Trophoblast cell (in vitro differentiated cells and primary cell): ENCODE data around the gene LVRN.
A peak's percentile ranks its signal among the peaks of the same experiment; 100 is the strongest.

Experiments
- DNase-seq, 2 donors: peaks; one replicate each; pipeline ENCODE4 v3.0.0-alpha.2; 2016
- H2AFZ ChIP-seq: 2 replicates; pipeline ENCODE4 v1.6.1; 2013; ENCODE audit warnings: low read length, moderate library complexity, mild to moderate bottlenecking; ENCODE audit not compliant: insufficient read depth, poor library complexity
- H2AK5ac ChIP-seq: 2 replicates; pipeline ENCODE4 v1.6.1; 2013; ENCODE audit warnings: mild to moderate bottlenecking, low read length
- H2BK120ac ChIP-seq: 2 replicates; pipeline ENCODE4 v1.6.1; 2013; ENCODE audit warnings: low read length, mild to moderate bottlenecking, moderate library complexity; ENCODE audit not compliant: insufficient read depth, poor library complexity
- H2BK12ac ChIP-seq: 2 replicates; pipeline ENCODE4 v1.6.1; 2013; ENCODE audit warnings: mild to moderate bottlenecking, low read length, moderate library complexity
- H2BK5ac ChIP-seq: 2 replicates; pipeline ENCODE4 v1.6.1; 2013; ENCODE audit warnings: low read length, low read depth, moderate library complexity, mild to moderate bottlenecking; ENCODE audit not compliant: poor library complexity
- H3K14ac ChIP-seq: 2 replicates; pipeline ENCODE4 v1.6.1; 2013; ENCODE audit warnings: mild to moderate bottlenecking, low read length
- H3K18ac ChIP-seq: 2 replicates; pipeline ENCODE4 v1.6.1; 2013; ENCODE audit warnings: mild to moderate bottlenecking, low read length
- H3K23ac ChIP-seq: 2 replicates; pipeline ENCODE4 v1.6.1; 2013; ENCODE audit warnings: low read length
- H3K27ac ChIP-seq: 2 replicates; pipeline ENCODE4 v1.5.1; 2013; ENCODE audit warnings: low read depth, mild to moderate bottlenecking, inconsistent platforms, low read length, moderate library complexity
- H3K27me3 ChIP-seq: 2 replicates; pipeline ENCODE4 v1.6.1; 2013; ENCODE audit warnings: inconsistent platforms, mild to moderate bottlenecking, low read length, moderate library complexity; ENCODE audit not compliant: insufficient read depth
- H3K36me3 ChIP-seq, 2 experiments: 1 replicate in 1 of 2; 2 replicates in 1 of 2; pipeline ENCODE4 v1.6.1; 2013; ENCODE audit warnings: low read length in 2 of 2, mild to moderate bottlenecking in 2 of 2, moderate library complexity in 1 of 2; ENCODE audit not compliant: insufficient read depth in 2 of 2, control insufficient read depth in 1 of 2
- H3K4ac ChIP-seq: 2 replicates; pipeline ENCODE4 v1.6.1; 2013; ENCODE audit warnings: low read depth, mild to moderate bottlenecking, low read length, moderate library complexity
- H3K4me1 ChIP-seq, 2 experiments: 1 replicate in 1 of 2; 2 replicates in 1 of 2; pipeline ENCODE4 v1.6.1; 2013; ENCODE audit warnings: low read length in 2 of 2, mild to moderate bottlenecking in 2 of 2, moderate library complexity in 1 of 2; ENCODE audit not compliant: insufficient read depth in 2 of 2, control insufficient read depth in 1 of 2
- H3K4me2 ChIP-seq: 2 replicates; pipeline ENCODE4 v1.6.1; 2013; ENCODE audit warnings: inconsistent platforms, mild to moderate bottlenecking, low read length, moderate library complexity
- H3K4me3 ChIP-seq: 2 replicates; pipeline ENCODE4 v1.5.1; 2013; ENCODE audit warnings: mild to moderate bottlenecking, low read depth, low read length, inconsistent platforms
- H3K79me1 ChIP-seq: one replicate; pipeline ENCODE4 v1.6.1; 2013; ENCODE audit warnings: low read length
- H3K79me2 ChIP-seq: 2 replicates; pipeline ENCODE4 v1.6.1; 2013; ENCODE audit warnings: low read length, mild to moderate bottlenecking; ENCODE audit not compliant: control insufficient read depth, insufficient read depth, poor library complexity
- H3K9ac ChIP-seq: 2 replicates; pipeline ENCODE4 v1.6.1; 2013; ENCODE audit warnings: mild to moderate bottlenecking, low read length
- H3K9me3 ChIP-seq: 2 replicates; pipeline ENCODE4 v1.6.1; 2013; ENCODE audit warnings: low read depth, mild to moderate bottlenecking, control low read depth, inconsistent platforms, low read length; ENCODE audit not compliant: insufficient read depth
- H4K12ac ChIP-seq: 2 replicates; pipeline ENCODE4 v1.6.1; 2013; ENCODE audit warnings: low read depth, mild to moderate bottlenecking, low read length, moderate library complexity
- H4K8ac ChIP-seq: 2 replicates; pipeline ENCODE4 v1.6.1; 2013; ENCODE audit warnings: low read depth, mild to moderate bottlenecking, low read length, moderate library complexity
- H4K91ac ChIP-seq: one replicate; pipeline ENCODE4 v1.6.1; 2013; ENCODE audit warnings: low read depth, mild to moderate bottlenecking, low read length, moderate library complexity
- WGBS: extraction: QIAGEN DNeasy Blood & Tissue Kit; methylation state at CpG from one replicate; pipeline ENCODE4 v1.1.7; 2013; ENCODE audit warnings: missing lambda C conversion rate; ENCODE audit not compliant: insufficient read length, insufficient coverage; ENCODE audit errors: extremely low coverage; 5-methylcytosine and 5-hydroxymethylcytosine counted together

LVRN gene

GRCh38 chr5:116058346-116058936 is 96.2 kb downstream of the LVRN start:
- H3K18ac ChIP-seq = no peak overlapping the region
- WGBS = no CpG with 5 or more reads among the region's 13 CpGs
- H2BK5ac ChIP-seq = no peak overlapping the region
- H3K4me1 ChIP-seq = no peaks in the 10 kb centered on the region
- no peak overlapping the region for H4K91ac ChIP-seq
- H3K27ac ChIP-seq = no peak overlapping the region
- H2AFZ ChIP-seq = no peak overlapping the region
- no peak overlapping the region for H2BK120ac ChIP-seq
- H3K9ac ChIP-seq = no peak overlapping the region
- H3K23ac ChIP-seq = no peak overlapping the region
- DNase-seq = no peak
- no peaks in the 10 kb centered on the region for H3K9me3 ChIP-seq
- H3K4ac ChIP-seq = no peak overlapping the region
- no peaks in the 10 kb centered on the region for H3K36me3 ChIP-seq
- no peak overlapping the region for H4K8ac ChIP-seq
- H3K79me2 ChIP-seq = no peaks in the 10 kb centered on the region
- H2BK12ac ChIP-seq = no peak overlapping the region
- H3K4me3 ChIP-seq = no peak overlapping the region
- H2AK5ac ChIP-seq = no peak overlapping the region
- H3K27me3 ChIP-seq = no peaks in the 10 kb centered on the region
- H4K12ac ChIP-seq = no peak overlapping the region
- H3K79me1 ChIP-seq = no peaks in the 10 kb centered on the region
- no peak overlapping the region for H3K4me2 ChIP-seq
- no peak overlapping the region for H3K14ac ChIP-seq

DNA sequence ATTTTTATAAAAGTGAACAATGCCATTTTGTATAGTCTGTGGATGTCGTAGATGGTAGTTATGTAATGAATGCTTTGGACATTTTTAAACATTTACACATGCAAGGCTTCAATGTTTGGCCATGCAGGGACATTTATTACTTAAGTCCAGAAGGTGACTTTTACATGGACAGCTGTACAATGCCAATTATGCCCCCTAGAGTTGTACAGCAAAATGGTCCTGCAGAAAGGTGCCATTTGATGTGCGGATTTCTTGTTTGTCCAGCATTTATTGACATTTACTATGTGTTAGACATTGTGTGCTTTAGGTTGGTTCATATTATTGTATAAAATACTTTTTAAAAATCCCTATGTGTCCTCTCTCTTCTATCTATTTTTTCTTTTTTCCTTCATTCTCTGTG is 100.1 kb downstream of the LVRN start:
- H2AK5ac ChIP-seq = no peak overlapping the region
- WGBS = no CpG with 5 or more reads among the region's 2 CpGs
- no peak overlapping the region for H3K23ac ChIP-seq
- H3K27me3 ChIP-seq = no peaks in the 10 kb centered on the region
- H4K91ac ChIP-seq = no peak overlapping the region
- no peak overlapping the region for H4K8ac ChIP-seq
- no peak overlapping the region for H3K4ac ChIP-seq
- no peak overlapping the region for H2BK5ac ChIP-seq
- H3K4me1 ChIP-seq = no peaks in the 10 kb centered on the region
- H3K79me2 ChIP-seq = no peaks in the 10 kb centered on the region
- H3K9me3 ChIP-seq = no peaks in the 10 kb centered on the region
- no peak overlapping the region for H3K9ac ChIP-seq
- H3K4me3 ChIP-seq = no peak overlapping the region
- H2AFZ ChIP-seq = no peak overlapping the region
- H3K79me1 ChIP-seq = no peaks in the 10 kb centered on the region
- no peaks in the 10 kb centered on the region for H3K36me3 ChIP-seq
- H3K27ac ChIP-seq = no peak overlapping the region
- no peak overlapping the region for H2BK120ac ChIP-seq
- peak in 1 of 2 donors; percentile 31 for DNase-seq
- no peak overlapping the region for H4K12ac ChIP-seq
- H3K4me2 ChIP-seq = no peak overlapping the region
- no peak overlapping the region for H2BK12ac ChIP-seq
- H3K18ac ChIP-seq = no peak overlapping the region
- no peak overlapping the region for H3K14ac ChIP-seq

- Histone ChIP-seq H3K27ac (no peak overlapping the region), H3K4me3 (no peak overlapping the region), H3K79me1 (no peaks in the 10 kb centered on the region), H3K79me2 (no peaks in the 10 kb centered on the region), H3K14ac (no peak overlapping the region), H3K4me2 (no peak overlapping the region), H3K23ac (no peak overlapping the region), H2AK5ac (no peak overlapping the region), H4K91ac (no peak overlapping the region), H2BK120ac (no peak overlapping the region), H3K9me3 (no peaks in the 10 kb centered on the region), H2BK12ac (no peak overlapping the region), H4K12ac (no peak overlapping the region), H2BK5ac (no peak overlapping the region), H3K18ac (no peak overlapping the region), H3K4ac (no peak overlapping the region), H3K36me3 (no peaks in the 10 kb centered on the region), H3K4me1 (no peaks in the 10 kb centered on the region), H3K27me3 (no peaks in the 10 kb centered on the region), H3K9ac (no peak overlapping the region), H4K8ac (no peak overlapping the region), H2AFZ (no peak overlapping the region)
- DNase-seq = no peak
- no CpG with 5 or more reads among the region's 3 CpGs for WGBS
Measured at GRCh38 chr5:116063950-116064349, 101.7 kb downstream of the LVRN start.

- Histone ChIP-seq H3K9me3 (no peaks in the 10 kb centered on the region), H3K4ac (no peak overlapping the region), H3K4me3 (no peak overlapping the region), H3K14ac (no peak overlapping the region), H2BK5ac (no peak overlapping the region), H2BK12ac (no peak overlapping the region), H3K27ac (no peak overlapping the region), H2AFZ (no peak overlapping the region), H3K27me3 (no peaks in the 10 kb centered on the region), H3K18ac (no peak overlapping the region), H3K79me2 (no peaks in the 10 kb centered on the region), H3K4me1 (no peaks in the 10 kb centered on the region), H2BK120ac (no peak overlapping the region), H4K8ac (no peak overlapping the region), H4K91ac (no peak overlapping the region), H3K23ac (no peak overlapping the region), H2AK5ac (no peak overlapping the region), H3K79me1 (no peaks in the 10 kb centered on the region), H3K9ac (no peak overlapping the region), H4K12ac (no peak overlapping the region), H3K4me2 (no peak overlapping the region), H3K36me3 (no peaks in the 10 kb centered on the region)
- WGBS = no CpG with 5 or more reads among the region's 4 CpGs
- peak in 1 of 2 donors; percentile 81 for DNase-seq
Measured at GRCh38 chr5:116068028-116068632, 105.9 kb downstream of the LVRN start.
